Parathyroid adenoma (tissue), 2 donors: Measurements from ENCODE around the gene SLC40A1.
"Not testable (repeated sequence)": the region's sequence is repeated elsewhere in the genome, so short reads cannot be mapped to it uniquely, and the experiment has no call there.

Experiments
- H2AFZ ChIP-seq: fragments of 300-600 bp; sonication (generic); one replicate; pipeline ENCODE4 v1.7.0; 2017; ENCODE audit warnings: antibody characterized with exemption, mild to moderate bottlenecking
- H3K27ac ChIP-seq: fragments of 300-600 bp; sonication (generic); one replicate; pipeline ENCODE4 v1.7.0; 2017
- H3K27me3 ChIP-seq: fragments of 300-600 bp; sonication (generic); one replicate; pipeline ENCODE4 v1.7.0; 2017; ENCODE audit warnings: low read length; ENCODE audit not compliant: control insufficient read depth, insufficient read depth
- H3K36me3 ChIP-seq: fragments of 300-600 bp; sonication (generic); one replicate; pipeline ENCODE4 v1.7.0; 2017; ENCODE audit warnings: low read length; ENCODE audit not compliant: control insufficient read depth, insufficient read depth
- H3K4me1 ChIP-seq: fragments of 300-600 bp; sonication (generic); one replicate; pipeline ENCODE4 v1.7.0; 2017; ENCODE audit warnings: control low read depth
- H3K4me2 ChIP-seq: fragments of 300-600 bp; sonication (generic); one replicate; pipeline ENCODE4 v1.7.0; 2017; ENCODE audit warnings: low read length
- H3K4me3 ChIP-seq: fragments of 300-600 bp; sonication (generic); one replicate; pipeline ENCODE4 v1.7.0; 2017; ENCODE audit warnings: low read depth, low read length
- H3K79me2 ChIP-seq: fragments of 300-600 bp; sonication (generic); one replicate; pipeline ENCODE4 v1.7.0; 2017; ENCODE audit warnings: control low read depth
- H3K9ac ChIP-seq: fragments of 300-600 bp; sonication (generic); one replicate; pipeline ENCODE4 v1.7.0; 2017; ENCODE audit warnings: mild to moderate bottlenecking
- H3K9me3 ChIP-seq: fragments of 300-600 bp; sonication (generic); one replicate; pipeline ENCODE4 v1.7.0; 2017; ENCODE audit warnings: low read length; ENCODE audit not compliant: control insufficient read depth
- CTCF ChIP-seq: fragments of 300-600 bp; sonication (generic); IDR thresholded peaks from one replicate; pipeline ENCODE4 v1.7.0; 2017; ENCODE audit warnings: antibody characterized with exemption, mild to moderate bottlenecking
- donor health status: primary hyperparathyroidism.

The SLC40A1 gene

GRCh38 chr2:189609853-189610252 is 29.3 kb upstream of the SLC40A1 start:
- Histone ChIP-seq H3K27me3 (no peaks in the 10 kb centered on the region), H3K4me1 (peaks cover 21% of the 10 kb centered on the region), H3K36me3 (no peaks in the 10 kb centered on the region), H3K4me2 (no peak overlapping the region), H3K4me3 (no peak overlapping the region), H3K9me3 (no peaks in the 10 kb centered on the region), H2AFZ (no peak overlapping the region), H3K27ac (no peak overlapping the region), H3K9ac (no peak overlapping the region), H3K79me2 (no peaks in the 10 kb centered on the region)
- TF ChIP-seq CTCF, result no peak

GRCh38 chr2:189609423-189609816 is 28.8 kb upstream of the SLC40A1 start:
- Histone ChIP-seq H3K4me1 (peaks cover 21% of the 10 kb centered on the region), H3K4me2 (no peak overlapping the region), H3K4me3 (no peak overlapping the region), H3K27me3 (no peaks in the 10 kb centered on the region), H3K9me3 (no peaks in the 10 kb centered on the region), H3K27ac (no peak overlapping the region), H3K9ac (no peak overlapping the region), H2AFZ (peak overlapping the region; percentile 1), H3K36me3 (no peaks in the 10 kb centered on the region), H3K79me2 (no peaks in the 10 kb centered on the region)
- TF ChIP-seq CTCF, result no peak

GRCh38 chr2:189608795-189609422 is 28.3 kb upstream of the SLC40A1 start:
- H3K79me2 ChIP-seq, result no peaks in the 10 kb centered on the region
- H3K9ac ChIP-seq, result no peak overlapping the region
- peak overlapping the region; percentile 1 for H2AFZ ChIP-seq
- H3K4me3 ChIP-seq, result no peak overlapping the region
- no peaks in the 10 kb centered on the region for H3K9me3 ChIP-seq
- H3K36me3 ChIP-seq, result no peaks in the 10 kb centered on the region
- TF ChIP-seq CTCF, result no peak
- no peak overlapping the region for H3K27ac ChIP-seq
- peaks cover 21% of the 10 kb centered on the region for H3K4me1 ChIP-seq
- no peaks in the 10 kb centered on the region for H3K27me3 ChIP-seq
- H3K4me2 ChIP-seq, result no peak overlapping the region

- no peaks in the 10 kb centered on the region for H3K36me3 ChIP-seq
- no peak for TF ChIP-seq CTCF
- H3K27me3 ChIP-seq, result no peaks in the 10 kb centered on the region
- H3K9ac ChIP-seq, result no peak overlapping the region
- no peaks in the 10 kb centered on the region for H3K9me3 ChIP-seq
- H3K27ac ChIP-seq, result no peak overlapping the region
- no peak overlapping the region for H3K4me3 ChIP-seq
- H3K4me2 ChIP-seq, result no peak overlapping the region
- no peak overlapping the region for H2AFZ ChIP-seq
- H3K79me2 ChIP-seq, result no peaks in the 10 kb centered on the region
- peaks cover 15% of the 10 kb centered on the region for H3K4me1 ChIP-seq
Measured at GRCh38 chr2:189608170-189608569, 27.6 kb upstream of the SLC40A1 start.

- no peaks in the 10 kb centered on the region for H3K27me3 ChIP-seq
- no peak overlapping the region for H3K9ac ChIP-seq
- no peak for TF ChIP-seq CTCF
- no peaks in the 10 kb centered on the region for H3K4me1 ChIP-seq
- no peaks in the 10 kb centered on the region for H3K9me3 ChIP-seq
- no peak overlapping the region for H3K4me3 ChIP-seq
- no peak overlapping the region for H3K27ac ChIP-seq
- no peak overlapping the region for H2AFZ ChIP-seq
- H3K36me3 ChIP-seq, result no peaks in the 10 kb centered on the region
- no peak overlapping the region for H3K4me2 ChIP-seq
- no peaks in the 10 kb centered on the region for H3K79me2 ChIP-seq
Measured at GRCh38 chr2:189602233-189602632, 21.6 kb upstream of the SLC40A1 start.

- H3K36me3 ChIP-seq, H3K4me1 ChIP-seq, H2AFZ ChIP-seq, H3K27me3 ChIP-seq, H3K9me3 ChIP-seq, H3K79me2 ChIP-seq, H3K4me2 ChIP-seq, H3K4me3 ChIP-seq, H3K27ac ChIP-seq, H3K9ac ChIP-seq: not testable (repeated sequence)
Measured at GRCh38 chr2:189601652-189602051, 21.1 kb upstream of the SLC40A1 start.
